ENCODE measurements around the gene TRIP10. TPM values are rescaled to one million over a fixed set of nuclear protein-coding genes. Genes with fewer than 3 reads are reported as not detected.
"Not testable (repeated sequence)": the region's sequence is repeated elsewhere in the genome, so short reads cannot be mapped to it uniquely, and the experiment has no call there.

Gene TRIP10
- total and polyA plus RNA-seq, 8 donors, result 30.1 to 111 (median 66.8) TPM

DNA sequence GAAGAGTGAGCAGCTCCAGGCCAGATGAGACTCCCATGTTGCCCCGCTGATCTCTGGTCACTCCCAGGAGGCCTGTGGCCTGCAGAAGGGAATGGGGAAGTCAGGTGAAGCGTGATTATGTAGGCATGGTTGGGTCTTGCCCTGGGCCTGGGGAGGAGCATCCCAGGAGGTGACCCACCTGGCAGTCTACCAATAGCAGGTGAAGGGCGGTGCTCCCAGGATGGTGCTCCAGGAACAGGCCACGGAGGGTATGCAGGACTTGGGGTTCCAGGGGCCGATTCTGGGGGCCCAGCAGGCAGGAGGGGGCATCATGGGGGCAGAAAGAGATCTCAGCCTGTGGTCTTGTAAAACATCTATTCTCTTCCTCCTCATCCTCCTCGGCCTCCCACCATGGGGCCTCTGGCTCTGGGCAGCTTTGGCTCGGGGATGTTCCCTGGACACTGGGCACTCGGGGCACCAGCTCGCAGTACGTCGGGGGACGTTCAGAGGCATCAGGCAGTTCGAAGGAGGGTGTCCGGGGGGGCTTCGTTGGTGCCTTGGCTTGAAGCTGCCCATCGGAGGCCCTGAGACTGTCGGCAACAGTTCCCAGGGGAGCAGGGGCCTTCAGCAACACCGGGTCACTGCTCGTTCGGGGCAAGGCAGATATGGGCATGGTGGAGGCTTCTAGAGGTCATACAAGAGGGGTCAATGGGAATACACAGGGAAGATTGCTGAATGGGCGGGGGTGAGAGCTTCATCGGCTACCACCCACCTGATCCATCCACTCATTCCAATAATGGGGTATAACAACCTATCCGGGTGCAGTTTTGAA, 15.4 kb downstream of the TRIP10 start:
- H3K27me3 ChIP-seq, result no peaks in the 10 kb centered on the region
- no peak overlapping the region for H3K4me3 ChIP-seq
- 89 to 93% (median 90%) methylated on average over 20 to 23 of the region's 23 CpGs for WGBS, 5 donors
- no peak overlapping the region for H3K27ac ChIP-seq
- no peak for DNase-seq
- intact Hi-C loops (cut with DNase I; ENCODE audit: low total_unique reads), result no loop called here
- peaks cover 23 to 72% (median 60%) of the 10 kb centered on the region in 4 donors for H3K36me3 ChIP-seq
- H3K9me3 ChIP-seq, result no peaks in the 10 kb centered on the region
- H3K4me1 ChIP-seq, result peaks cover 8 to 22% (median 15%) of the 10 kb centered on the region in 4 donors
- TF ChIP-seq POLR2AphosphoS5 (IDR thresholded peaks at IDR 0.05), result no peak
- TF ChIP-seq EP300 (IDR thresholded peaks at IDR 0.05), result no peak
- TF ChIP-seq, protein P1, sequence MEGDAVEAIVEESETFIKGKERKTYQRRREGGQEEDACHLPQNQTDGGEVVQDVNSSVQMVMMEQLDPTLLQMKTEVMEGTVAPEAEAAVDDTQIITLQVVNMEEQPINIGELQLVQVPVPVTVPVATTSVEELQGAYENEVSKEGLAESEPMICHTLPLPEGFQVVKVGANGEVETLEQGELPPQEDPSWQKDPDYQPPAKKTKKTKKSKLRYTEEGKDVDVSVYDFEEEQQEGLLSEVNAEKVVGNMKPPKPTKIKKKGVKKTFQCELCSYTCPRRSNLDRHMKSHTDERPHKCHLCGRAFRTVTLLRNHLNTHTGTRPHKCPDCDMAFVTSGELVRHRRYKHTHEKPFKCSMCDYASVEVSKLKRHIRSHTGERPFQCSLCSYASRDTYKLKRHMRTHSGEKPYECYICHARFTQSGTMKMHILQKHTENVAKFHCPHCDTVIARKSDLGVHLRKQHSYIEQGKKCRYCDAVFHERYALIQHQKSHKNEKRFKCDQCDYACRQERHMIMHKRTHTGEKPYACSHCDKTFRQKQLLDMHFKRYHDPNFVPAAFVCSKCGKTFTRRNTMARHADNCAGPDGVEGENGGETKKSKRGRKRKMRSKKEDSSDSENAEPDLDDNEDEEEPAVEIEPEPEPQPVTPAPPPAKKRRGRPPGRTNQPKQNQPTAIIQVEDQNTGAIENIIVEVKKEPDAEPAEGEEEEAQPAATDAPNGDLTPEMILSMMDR (IDR thresholded peaks at IDR 0.05), result no peak
- TF ChIP-seq POLR2A (IDR thresholded peaks at IDR 0.05), result no peak

DNA sequence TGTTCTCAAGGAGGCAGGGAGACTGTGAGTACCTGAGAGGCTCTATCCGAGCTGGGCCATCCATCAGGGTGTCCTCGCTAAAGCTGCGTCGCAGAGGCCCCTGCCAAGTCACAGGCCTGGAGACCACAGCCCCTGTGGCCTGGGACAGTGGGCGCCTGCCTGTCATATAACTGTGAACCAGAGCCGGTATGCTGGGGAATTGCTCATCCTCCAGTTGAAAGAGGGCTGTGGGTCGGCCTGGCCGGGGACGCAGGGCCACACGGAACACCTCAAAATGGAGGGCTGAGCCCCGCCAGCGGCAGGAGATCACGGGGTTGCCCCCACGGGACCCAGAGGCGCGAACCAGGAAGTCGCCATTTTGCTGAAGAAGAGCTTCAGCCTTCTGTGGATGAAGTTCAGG, 21.1 kb downstream of the TRIP10 start:
- DNase-seq, result no peak
- no peak for TF ChIP-seq EP300 (IDR thresholded peaks at IDR 0.05)
- no peak for TF ChIP-seq POLR2AphosphoS5 (IDR thresholded peaks at IDR 0.05)
- TF ChIP-seq POLR2A (IDR thresholded peaks at IDR 0.05), result no peak
- TF ChIP-seq, protein P1 (IDR thresholded peaks at IDR 0.05), result no peak
- H3K27ac ChIP-seq, result no peak overlapping the region
- H3K9me3 ChIP-seq, result no peaks in the 10 kb centered on the region
- WGBS, 5 donors, result 93 to 98% (median 96%) methylated on average over 16 to 17 of the region's 17 CpGs
- H3K36me3 ChIP-seq, result peaks cover 0 to 46% (median 27%) of the 10 kb centered on the region in 4 donors
- peaks cover 0 to 7% (median 3%) of the 10 kb centered on the region in 4 donors for H3K4me1 ChIP-seq
- H3K4me3 ChIP-seq, result no peak overlapping the region
- H3K27me3 ChIP-seq, result peaks cover 0 to 8% (median 0%) of the 10 kb centered on the region in 3 donors
- intact Hi-C loops (cut with DNase I; ENCODE audit: low total_unique reads), result no loop called here

DNA sequence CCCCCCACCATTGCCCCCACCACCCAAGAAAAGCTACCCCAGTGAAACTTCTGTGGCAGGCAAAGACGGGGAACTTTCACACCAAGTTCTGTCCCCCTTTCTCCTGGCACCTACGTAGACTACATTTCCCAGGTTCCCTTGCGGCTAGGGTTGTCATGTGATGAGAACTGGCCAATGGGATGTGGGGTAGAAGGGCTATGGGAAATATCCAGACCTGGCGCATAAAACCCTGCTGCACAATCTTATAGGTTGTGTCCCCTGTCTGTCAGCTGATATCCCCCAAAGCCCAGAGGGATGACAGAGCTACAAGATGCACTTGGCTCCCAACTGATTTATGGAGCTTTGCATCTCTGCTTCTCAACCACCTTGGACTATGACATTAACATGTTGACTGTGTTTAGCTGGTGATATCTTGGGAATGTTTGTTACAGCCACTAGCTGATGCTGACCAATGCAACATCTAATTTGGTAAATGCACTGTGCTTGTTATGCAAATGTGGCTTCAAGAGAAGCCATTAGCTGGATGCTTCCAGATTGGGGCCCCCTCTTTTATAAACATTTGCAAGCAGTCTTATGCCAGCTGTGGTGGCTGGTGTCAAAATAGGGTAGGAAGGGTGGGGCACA, 21.7 kb downstream of the TRIP10 start:
- peaks cover 0 to 13% (median 0%) of the 10 kb centered on the region in 3 donors for H3K27me3 ChIP-seq
- no peak overlapping the region for H3K4me3 ChIP-seq
- DNase-seq, result no peak
- intact Hi-C loops (cut with DNase I; ENCODE audit: low total_unique reads), result no loop called here
- H3K9me3 ChIP-seq, result no peaks in the 10 kb centered on the region
- peaks cover 0 to 12% (median 8%) of the 10 kb centered on the region in 4 donors for H3K4me1 ChIP-seq
- 79 to 98% (median 89%) methylated on average over 4 of the region's 4 CpGs for WGBS, 5 donors
- H3K27ac ChIP-seq, result no peak overlapping the region
- H3K36me3 ChIP-seq, result peaks cover 0 to 44% (median 27%) of the 10 kb centered on the region in 4 donors
- TF ChIP-seq POLR2A (IDR thresholded peaks at IDR 0.05), result no peak
- TF ChIP-seq, protein P1 (IDR thresholded peaks at IDR 0.05), result no peak
- no peak for TF ChIP-seq POLR2AphosphoS5 (IDR thresholded peaks at IDR 0.05)
- TF ChIP-seq EP300 (IDR thresholded peaks at IDR 0.05), result no peak

DNA sequence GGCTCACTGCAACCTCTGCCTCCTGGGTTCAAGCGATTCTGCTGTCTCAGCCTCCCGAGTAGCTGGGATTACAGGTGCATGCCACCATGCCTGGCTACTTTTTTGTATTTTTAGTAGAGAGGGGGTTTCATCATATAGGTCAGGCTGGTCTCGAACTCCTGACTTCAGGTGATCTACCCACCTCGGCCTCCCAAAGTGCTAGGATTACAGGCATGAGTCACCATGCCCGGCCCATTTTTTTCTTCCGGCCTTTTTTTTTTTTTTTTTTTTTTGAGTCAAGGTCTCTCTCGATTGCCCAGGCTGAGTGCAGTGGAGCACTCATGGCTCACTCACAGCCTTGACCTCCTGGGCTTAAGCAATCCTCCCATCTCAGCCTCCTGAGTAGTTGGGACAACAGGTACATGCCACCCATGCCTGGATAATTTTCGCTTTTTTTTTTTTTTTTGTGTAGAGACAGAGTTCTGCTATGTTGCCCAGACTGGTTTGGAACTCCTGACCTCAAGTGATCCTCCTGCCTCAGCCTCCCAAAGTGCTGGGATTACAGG, 22.8 kb downstream of the TRIP10 start:
- H3K9me3 ChIP-seq; H3K4me3 ChIP-seq; DNase-seq; H3K27ac ChIP-seq; intact Hi-C loops (cut with DNase I; ENCODE audit: low total_unique reads): not testable (repeated sequence)
- 83 to 92% (median 86%) methylated on average over 8 of the region's 8 CpGs for WGBS, 5 donors
- H3K4me1 ChIP-seq, result peaks cover 0 to 23% (median 18%) of the 10 kb centered on the region in 4 donors
- peaks cover 0 to 40% (median 27%) of the 10 kb centered on the region in 4 donors for H3K36me3 ChIP-seq
- H3K27me3 ChIP-seq, result peaks cover 0 to 25% (median 0%) of the 10 kb centered on the region in 3 donors
